ENCODE data around the gene U2AF2. TPM values are rescaled to one million over a fixed set of nuclear protein-coding genes. Genes with fewer than 3 reads are reported as not detected.

U2AF2 gene
- total RNA-seq, 1 donor from 2014 or later = 194 TPM

DNA sequence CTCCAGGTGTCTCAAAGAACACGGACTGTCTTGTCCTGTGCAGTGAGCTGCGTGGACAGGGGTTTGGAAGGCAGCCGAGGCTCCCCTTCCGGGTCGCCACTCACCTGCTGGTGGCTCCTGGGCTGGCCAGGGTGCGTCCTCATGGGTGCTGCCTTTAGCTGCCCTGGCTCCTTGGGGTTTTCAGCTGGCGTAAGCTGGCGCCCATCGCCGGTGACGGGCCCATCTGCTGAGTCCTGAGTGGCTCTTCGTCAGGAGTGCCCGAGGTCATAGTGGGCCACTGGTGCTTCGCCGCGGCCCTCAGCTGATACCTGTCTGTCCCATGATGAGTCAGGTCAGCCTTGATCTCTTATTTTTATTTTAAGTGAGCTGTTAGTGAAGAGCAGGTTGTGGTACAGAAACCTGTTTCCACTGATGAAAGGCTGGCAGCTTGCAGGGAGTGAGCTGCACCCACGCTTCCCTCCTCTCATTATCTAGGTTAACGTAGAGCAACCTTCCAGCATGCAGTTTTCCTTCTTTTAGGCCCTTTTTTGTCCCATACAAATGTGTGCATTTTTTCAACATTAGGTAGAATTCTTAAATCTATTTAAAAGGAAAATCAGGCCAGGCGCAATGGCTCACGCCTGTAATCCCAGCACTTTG lies 38.6 kb downstream of the U2AF2 start:
- H3K27ac Mint-ChIP-seq (ENCODE audit: unreplicated experiment) = peak overlapping the region; percentile 41
- no peak overlapping the region for H3K9ac ChIP-seq (ENCODE audit: low read length)
- H3K27me3 Mint-ChIP-seq (ENCODE audit: low read depth, unreplicated experiment) = no peaks in the 10 kb centered on the region
- no peak overlapping the region for H3K4me2 ChIP-seq (ENCODE audit: low read length)
- H3K36me3 ChIP-seq (ENCODE audit: insufficient read depth, low read length) = peaks cover 5% of the 10 kb centered on the region
- no peaks in the 10 kb centered on the region for H3K27me3 ChIP-seq (ENCODE audit: insufficient read depth, low read length)
- H3K79me2 ChIP-seq (ENCODE audit: insufficient read depth, low read length) = peaks cover under 1% of the 10 kb centered on the region
- TF ChIP-seq, protein P1, sequence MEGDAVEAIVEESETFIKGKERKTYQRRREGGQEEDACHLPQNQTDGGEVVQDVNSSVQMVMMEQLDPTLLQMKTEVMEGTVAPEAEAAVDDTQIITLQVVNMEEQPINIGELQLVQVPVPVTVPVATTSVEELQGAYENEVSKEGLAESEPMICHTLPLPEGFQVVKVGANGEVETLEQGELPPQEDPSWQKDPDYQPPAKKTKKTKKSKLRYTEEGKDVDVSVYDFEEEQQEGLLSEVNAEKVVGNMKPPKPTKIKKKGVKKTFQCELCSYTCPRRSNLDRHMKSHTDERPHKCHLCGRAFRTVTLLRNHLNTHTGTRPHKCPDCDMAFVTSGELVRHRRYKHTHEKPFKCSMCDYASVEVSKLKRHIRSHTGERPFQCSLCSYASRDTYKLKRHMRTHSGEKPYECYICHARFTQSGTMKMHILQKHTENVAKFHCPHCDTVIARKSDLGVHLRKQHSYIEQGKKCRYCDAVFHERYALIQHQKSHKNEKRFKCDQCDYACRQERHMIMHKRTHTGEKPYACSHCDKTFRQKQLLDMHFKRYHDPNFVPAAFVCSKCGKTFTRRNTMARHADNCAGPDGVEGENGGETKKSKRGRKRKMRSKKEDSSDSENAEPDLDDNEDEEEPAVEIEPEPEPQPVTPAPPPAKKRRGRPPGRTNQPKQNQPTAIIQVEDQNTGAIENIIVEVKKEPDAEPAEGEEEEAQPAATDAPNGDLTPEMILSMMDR (IDR thresholded peaks at IDR 0.05; ENCODE audit: insufficient read depth, low read depth, low read length) = no peak
- no peak for TF ChIP-seq EZH2 (IDR thresholded peaks at IDR 0.05; ENCODE audit: insufficient read depth, low read length)
- peaks cover 13% of the 10 kb centered on the region for H3K36me3 Mint-ChIP-seq (ENCODE audit: low read depth, unreplicated experiment)
- peaks cover 11% of the 10 kb centered on the region for H4K20me1 ChIP-seq (ENCODE audit: insufficient read depth, low read length)
- no peaks in the 10 kb centered on the region for H3K4me1 ChIP-seq (ENCODE audit: insufficient read depth, low read length)
- DNase-seq (ENCODE audit: low read depth) = no peak
- no peaks in the 10 kb centered on the region for H3K9me3 ChIP-seq (ENCODE audit: insufficient read depth, low read depth, low read length)
- H3K4me3 ChIP-seq (ENCODE audit: insufficient read depth, low read depth, low read length) = no peak overlapping the region
- no peak overlapping the region for H3K27ac ChIP-seq (ENCODE audit: low read depth, low read length)
- no peaks in the 10 kb centered on the region for H3K9me3 Mint-ChIP-seq (ENCODE audit: unreplicated experiment)
- no peak overlapping the region for H2AFZ ChIP-seq (ENCODE audit: low read depth, low read length)
- no peak overlapping the region for H3K4me3 Mint-ChIP-seq (ENCODE audit: unreplicated experiment)
- FAIRE-seq = no peak
- H3K4me1 Mint-ChIP-seq (ENCODE audit: low read depth, unreplicated experiment) = no peaks in the 10 kb centered on the region

DNA sequence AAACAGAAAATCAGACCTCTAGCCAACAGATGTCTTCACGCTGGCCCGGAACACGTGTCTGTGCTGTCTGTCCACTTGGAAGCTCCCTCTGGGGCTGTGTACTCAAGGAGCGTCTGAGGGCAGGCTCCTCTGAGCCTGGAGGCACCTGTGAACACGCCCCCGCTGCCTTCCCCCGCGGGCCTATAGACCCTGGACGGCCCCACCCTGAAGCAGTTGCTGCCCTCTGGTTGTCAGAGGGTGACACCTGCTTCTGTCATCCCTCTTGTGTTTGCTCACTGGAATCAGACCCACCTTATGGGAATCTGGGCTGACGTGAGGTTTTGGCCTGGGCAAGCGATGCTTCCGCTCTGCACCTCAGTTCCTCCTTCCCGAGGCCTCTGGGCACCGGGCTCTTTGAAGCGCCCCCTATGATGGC lies 39.4 kb downstream of the U2AF2 start:
- H3K4me1 ChIP-seq (ENCODE audit: insufficient read depth, low read length) = no peaks in the 10 kb centered on the region
- H4K20me1 ChIP-seq (ENCODE audit: insufficient read depth, low read length) = peaks cover 3% of the 10 kb centered on the region
- no peak for TF ChIP-seq EZH2 (IDR thresholded peaks at IDR 0.05; ENCODE audit: insufficient read depth, low read length)
- TF ChIP-seq, protein P1 (IDR thresholded peaks at IDR 0.05; ENCODE audit: insufficient read depth, low read depth, low read length) = no peak
- no peak for DNase-seq (ENCODE audit: low read depth)
- Mint-ChIP-seq H3K4me1 (ENCODE audit: low read depth, unreplicated experiment) (no peaks in the 10 kb centered on the region), H3K36me3 (ENCODE audit: low read depth, unreplicated experiment) (peaks cover 15% of the 10 kb centered on the region), H3K27ac (ENCODE audit: unreplicated experiment) (no peak overlapping the region), H3K27me3 (ENCODE audit: low read depth, unreplicated experiment) (no peaks in the 10 kb centered on the region), H3K4me3 (ENCODE audit: unreplicated experiment) (no peak overlapping the region), H3K9me3 (ENCODE audit: unreplicated experiment) (no peaks in the 10 kb centered on the region)
- H3K27me3 ChIP-seq (ENCODE audit: insufficient read depth, low read length) = no peaks in the 10 kb centered on the region
- H3K9ac ChIP-seq (ENCODE audit: low read length) = no peak overlapping the region
- H3K36me3 ChIP-seq (ENCODE audit: insufficient read depth, low read length) = peaks cover 5% of the 10 kb centered on the region
- no peak overlapping the region for H3K27ac ChIP-seq (ENCODE audit: low read depth, low read length)
- no peak overlapping the region for H3K4me3 ChIP-seq (ENCODE audit: insufficient read depth, low read depth, low read length)
- H3K4me2 ChIP-seq (ENCODE audit: low read length) = no peak overlapping the region
- no peak for FAIRE-seq
- no peaks in the 10 kb centered on the region for H3K79me2 ChIP-seq (ENCODE audit: insufficient read depth, low read length)
- no peaks in the 10 kb centered on the region for H3K9me3 ChIP-seq (ENCODE audit: insufficient read depth, low read depth, low read length)
- H2AFZ ChIP-seq (ENCODE audit: low read depth, low read length) = no peak overlapping the region

All from astrocyte (in vitro differentiated cells and primary cell).